ENCODE results near the gene LRRC15.

Gene LRRC15

GRCh38 chr3:194369522-194370279, at the start of gene LRRC15:
Gene LRRC15, minus strand, starts transcription at chr3:194369743. Its CDS starts 8,700 bp downstream, at chr3:194361043.
- no peak for FAIRE-seq

GRCh38 chr3:194418671-194419070, 49.1 kb upstream of the LRRC15 start:
- FAIRE-seq: no peak

GRCh38 chr3:194407423-194407822, 37.9 kb upstream of the LRRC15 start:
- no peak for FAIRE-seq

- FAIRE-seq: no peak
Observed at GRCh38 chr3:194405766-194406165, 36.2 kb upstream of the LRRC15 start.

GRCh38 chr3:194404365-194405140, 35.0 kb upstream of the LRRC15 start:
- peak; percentile 96 for FAIRE-seq

- FAIRE-seq: no peak
Observed at GRCh38 chr3:194401868-194402329, 32.4 kb upstream of the LRRC15 start.

- FAIRE-seq: no peak
Observed at GRCh38 chr3:194401346-194401745, 31.8 kb upstream of the LRRC15 start.

GRCh38 chr3:194399874-194400411, 30.4 kb upstream of the LRRC15 start:
- FAIRE-seq: no peak

GRCh38 chr3:194399166-194399565, 29.6 kb upstream of the LRRC15 start, which contains the start of gene GP5:
Gene GP5, minus strand, starts transcription at chr3:194399266. Its CDS starts 984 bp downstream, at chr3:194398282.
- no peak for FAIRE-seq

GRCh38 chr3:194397757-194398312, 28.3 kb upstream of the LRRC15 start:
- FAIRE-seq: no peak

GRCh38 chr3:194396859-194397756, 27.6 kb upstream of the LRRC15 start:
- no peak for FAIRE-seq

- FAIRE-seq: no peak
Observed at GRCh38 chr3:194396539-194396858, 27.0 kb upstream of the LRRC15 start.

GRCh38 chr3:194395778-194396538, 26.4 kb upstream of the LRRC15 start:
- FAIRE-seq: no peak

- FAIRE-seq: no peak
Observed at GRCh38 chr3:194395212-194395611, 25.7 kb upstream of the LRRC15 start.

- FAIRE-seq: no peak
Observed at GRCh38 chr3:194392576-194392975, 23.0 kb upstream of the LRRC15 start.

GRCh38 chr3:194390835-194391234, 21.3 kb upstream of the LRRC15 start:
- FAIRE-seq: no peak

- no peak for FAIRE-seq
Observed at GRCh38 chr3:194389269-194389668, 19.7 kb upstream of the LRRC15 start.

GRCh38 chr3:194387926-194388418, 18.4 kb upstream of the LRRC15 start:
- no peak for FAIRE-seq

GRCh38 chr3:194387276-194387675, 17.7 kb upstream of the LRRC15 start:
- no peak for FAIRE-seq

- FAIRE-seq: no peak
Observed at GRCh38 chr3:194386648-194387047, 17.1 kb upstream of the LRRC15 start.

- no peak for FAIRE-seq
Observed at GRCh38 chr3:194386066-194386465, 16.5 kb upstream of the LRRC15 start.

Data from A204.1 (cell line).